Measurements from ENCODE around the gene TOMM6. TPM values are rescaled to one million over a fixed set of nuclear protein-coding genes. Genes with fewer than 3 reads are reported as not detected.

Gene TOMM6
- total and polyA plus RNA-seq, 8 donors: 11.9 to 343 (median 131) TPM

DNA sequence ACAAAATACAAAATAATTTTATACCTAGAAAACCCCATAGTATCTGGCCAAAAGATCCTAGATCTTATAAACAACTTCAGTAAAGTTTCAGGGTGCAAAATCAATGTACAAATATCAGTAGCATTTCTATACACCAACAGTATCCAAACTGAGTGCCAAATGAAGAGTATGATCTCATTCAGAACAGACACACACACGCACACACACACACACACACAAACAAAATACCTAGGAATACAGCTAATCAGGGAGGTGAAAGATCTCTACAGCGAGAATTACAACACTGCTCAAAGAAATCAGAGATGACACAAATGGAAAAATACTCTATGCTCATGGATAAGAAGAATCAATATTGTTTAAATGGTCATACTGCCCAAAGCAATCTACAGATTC lies 49.2 kb downstream of the TOMM6 start:
- H3K9me3 ChIP-seq: no peaks in the 10 kb centered on the region
- no peak for TF ChIP-seq POLR2A (IDR thresholded peaks at IDR 0.05)
- no peak for TF ChIP-seq POLR2AphosphoS5 (IDR thresholded peaks at IDR 0.05)
- no peak for TF ChIP-seq EP300 (IDR thresholded peaks at IDR 0.05)
- TF ChIP-seq, protein P1, sequence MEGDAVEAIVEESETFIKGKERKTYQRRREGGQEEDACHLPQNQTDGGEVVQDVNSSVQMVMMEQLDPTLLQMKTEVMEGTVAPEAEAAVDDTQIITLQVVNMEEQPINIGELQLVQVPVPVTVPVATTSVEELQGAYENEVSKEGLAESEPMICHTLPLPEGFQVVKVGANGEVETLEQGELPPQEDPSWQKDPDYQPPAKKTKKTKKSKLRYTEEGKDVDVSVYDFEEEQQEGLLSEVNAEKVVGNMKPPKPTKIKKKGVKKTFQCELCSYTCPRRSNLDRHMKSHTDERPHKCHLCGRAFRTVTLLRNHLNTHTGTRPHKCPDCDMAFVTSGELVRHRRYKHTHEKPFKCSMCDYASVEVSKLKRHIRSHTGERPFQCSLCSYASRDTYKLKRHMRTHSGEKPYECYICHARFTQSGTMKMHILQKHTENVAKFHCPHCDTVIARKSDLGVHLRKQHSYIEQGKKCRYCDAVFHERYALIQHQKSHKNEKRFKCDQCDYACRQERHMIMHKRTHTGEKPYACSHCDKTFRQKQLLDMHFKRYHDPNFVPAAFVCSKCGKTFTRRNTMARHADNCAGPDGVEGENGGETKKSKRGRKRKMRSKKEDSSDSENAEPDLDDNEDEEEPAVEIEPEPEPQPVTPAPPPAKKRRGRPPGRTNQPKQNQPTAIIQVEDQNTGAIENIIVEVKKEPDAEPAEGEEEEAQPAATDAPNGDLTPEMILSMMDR (IDR thresholded peaks at IDR 0.05): no peak
- H3K4me1 ChIP-seq: no peaks in the 10 kb centered on the region
- no peak overlapping the region for H3K4me3 ChIP-seq
- no peaks in the 10 kb centered on the region for H3K27me3 ChIP-seq
- H3K36me3 ChIP-seq: no peaks in the 10 kb centered on the region
- 89 to 97% (median 94%) methylated on average over 2 of the region's 2 CpGs for WGBS, 5 donors
- no peak overlapping the region for H3K27ac ChIP-seq
- intact Hi-C loops (cut with DNase I; ENCODE audit: low total_unique reads): no loop called here
- DNase-seq: no peak

Small RNAs within 50 kb of the gene (small RNA-seq; reads per million reads assigned to genes)
- gene AL365205.2 (0 reads per million in 4 donors), gene AL365205.3 (0 reads per million in 4 donors), gene RF00393 (0 reads per million in 4 donors)

Other genes starting within 250 kb of the TOMM6 start
- 10 to 100 TPM in 4 of 5 donors, 1 to 10 TPM in 1; 7.9 to 70.4 (median 40.3) TPM for gene FOXP4, start 241.3 kb upstream of the TOMM6 start, total RNA-seq
- gene FOXP4, start 241.3 kb upstream of the TOMM6 start, polyA plus RNA-seq: 10 to 100 TPM; 14.3 to 33.7 (median 27.6) TPM
- 1 to 10 TPM in 4 of 5 donors, not detected in 1; 4.1 to 8.3 (median 6.6) TPM for gene MDFI, start 149.2 kb upstream of the TOMM6 start, total RNA-seq
- 10 to 100 TPM in 2 of 3 donors, 1 to 10 TPM in 1; 3.7 to 17.2 (median 14.9) TPM for gene MDFI, start 149.2 kb upstream of the TOMM6 start, polyA plus RNA-seq
- gene TFEB, start 52.1 kb upstream of the TOMM6 start, total RNA-seq: 100 to 1,000 TPM in 1 of 5 donors, 10 to 100 TPM in 2, 1 to 10 TPM in 2; 6.4 to 130 (median 12.9) TPM
- gene TFEB, start 52.1 kb upstream of the TOMM6 start, polyA plus RNA-seq: 10 to 100 TPM; 12.1 to 19.5 (median 14.0) TPM
- gene PGC, start 40.3 kb upstream of the TOMM6 start, total RNA-seq: over 10,000 TPM in 1 of 5 donors, 1,000 to 10,000 TPM in 3, 100 to 1,000 TPM in 1; 101 to 32,926 (median 1,172) TPM
- gene PGC, start 40.3 kb upstream of the TOMM6 start, polyA plus RNA-seq: over 10,000 TPM in 2 of 3 donors, 1,000 to 10,000 TPM in 1; 8,432 to 48,206 (median 26,682) TPM
- gene FRS3, start 7.8 kb upstream of the TOMM6 start, total RNA-seq: 10 to 100 TPM in 1 of 5 donors, 1 to 10 TPM in 3, under 1 TPM in 1; 0.29 to 22.2 (median 3.1) TPM
- 1 to 10 TPM; 2.9 to 4.4 (median 4.1) TPM for gene FRS3, start 7.8 kb upstream of the TOMM6 start, polyA plus RNA-seq
- 10 to 100 TPM in 3 of 5 donors, 1 to 10 TPM in 2; 4.4 to 77.0 (median 27.8) TPM for gene PRICKLE4, start 6.9 kb upstream of the TOMM6 start, total RNA-seq
- gene PRICKLE4, start 6.9 kb upstream of the TOMM6 start, polyA plus RNA-seq: 1 to 10 TPM in 2 of 3 donors, not detected in 1; 1.9 to 4.8 TPM
- gene USP49, start 107.7 kb downstream of the TOMM6 start, total RNA-seq: 10 to 100 TPM in 2 of 5 donors, 1 to 10 TPM in 3; 4.0 to 26.3 (median 5.7) TPM
- gene USP49, start 107.7 kb downstream of the TOMM6 start, polyA plus RNA-seq: 1 to 10 TPM in 1 of 3 donors, under 1 TPM in 2; 0.50 to 1.2 (median 0.58) TPM
- gene MED20, start 133.4 kb downstream of the TOMM6 start, total RNA-seq: 10 to 100 TPM in 4 of 5 donors, 1 to 10 TPM in 1; 1.2 to 34.4 (median 18.8) TPM
- gene MED20, start 133.4 kb downstream of the TOMM6 start, polyA plus RNA-seq: 1 to 10 TPM; 6.1 to 9.8 (median 7.2) TPM
- gene BYSL, start 133.8 kb downstream of the TOMM6 start, total RNA-seq: 10 to 100 TPM in 2 of 5 donors, 1 to 10 TPM in 2, not detected in 1; 1.8 to 65.2 (median 10.1) TPM
- 10 to 100 TPM in 2 of 3 donors, 1 to 10 TPM in 1; 8.6 to 11.9 (median 10.6) TPM for gene BYSL, start 133.8 kb downstream of the TOMM6 start, polyA plus RNA-seq
- gene CCND3, start 154.1 kb downstream of the TOMM6 start, total RNA-seq: 100 to 1,000 TPM in 2 of 5 donors, 10 to 100 TPM in 3; 40.6 to 193 (median 84.2) TPM
- gene CCND3, start 154.1 kb downstream of the TOMM6 start, polyA plus RNA-seq: 10 to 100 TPM; 75.3 to 77.2 (median 75.9) TPM